T-helper 17 cell (primary cell): ENCODE measurements around the gene ADSS1. TPM values are rescaled to one million over a fixed set of nuclear protein-coding genes. Genes with fewer than 3 reads are reported as not detected.

Experiments
- ATAC-seq: fragments of 150-1000 bp; cut with Tn5 transposase; 2 replicates; pipeline ENCODE4 v1.10.0; 2021; ENCODE audit warnings: mild to moderate bottlenecking, moderate library complexity
- DNase-seq, 3 donors: peaks; one replicate each; pipeline versions ENCODE4 v3.0.0 to v3.0.0-alpha.2; 2020 to 2021
- H3K9me3 ChIP-seq: one replicate; pipeline ENCODE4 v1.7.0; 2013; ENCODE audit warnings: low read length, mild to moderate bottlenecking; ENCODE audit not compliant: control insufficient read depth, poor library complexity, severe bottlenecking
- H3K27ac Mint-ChIP-seq: one replicate; pipeline ENCODE4 v1.8.0; 2022; ENCODE audit warnings: mild to moderate bottlenecking, moderate library complexity, mixed read lengths
- H3K27me3 Mint-ChIP-seq: one replicate; pipeline ENCODE4 v1.8.0; 2022; ENCODE audit warnings: mixed read lengths
- H3K36me3 Mint-ChIP-seq: one replicate; pipeline ENCODE4 v1.8.0; 2022; ENCODE audit warnings: low read depth, mixed read lengths
- H3K4me1 Mint-ChIP-seq: one replicate; pipeline ENCODE4 v1.8.0; 2022; ENCODE audit warnings: mild to moderate bottlenecking, mixed read lengths
- H3K4me3 Mint-ChIP-seq: one replicate; pipeline ENCODE4 v1.8.0; 2022; ENCODE audit warnings: mild to moderate bottlenecking, moderate library complexity, mixed read lengths
- total RNA-seq, 4 donors: library from RNA in 2 of 4; stranded (reverse) in 2 of 4; gene quantifications; one replicate each; pipeline ENCODE4 v1.2.3 and lab custom pipeline; 2022 to 2026

Gene ADSS1
- total RNA-seq, 2 donors from 2014 or later = 2.4 to 2.9 TPM

DNA sequence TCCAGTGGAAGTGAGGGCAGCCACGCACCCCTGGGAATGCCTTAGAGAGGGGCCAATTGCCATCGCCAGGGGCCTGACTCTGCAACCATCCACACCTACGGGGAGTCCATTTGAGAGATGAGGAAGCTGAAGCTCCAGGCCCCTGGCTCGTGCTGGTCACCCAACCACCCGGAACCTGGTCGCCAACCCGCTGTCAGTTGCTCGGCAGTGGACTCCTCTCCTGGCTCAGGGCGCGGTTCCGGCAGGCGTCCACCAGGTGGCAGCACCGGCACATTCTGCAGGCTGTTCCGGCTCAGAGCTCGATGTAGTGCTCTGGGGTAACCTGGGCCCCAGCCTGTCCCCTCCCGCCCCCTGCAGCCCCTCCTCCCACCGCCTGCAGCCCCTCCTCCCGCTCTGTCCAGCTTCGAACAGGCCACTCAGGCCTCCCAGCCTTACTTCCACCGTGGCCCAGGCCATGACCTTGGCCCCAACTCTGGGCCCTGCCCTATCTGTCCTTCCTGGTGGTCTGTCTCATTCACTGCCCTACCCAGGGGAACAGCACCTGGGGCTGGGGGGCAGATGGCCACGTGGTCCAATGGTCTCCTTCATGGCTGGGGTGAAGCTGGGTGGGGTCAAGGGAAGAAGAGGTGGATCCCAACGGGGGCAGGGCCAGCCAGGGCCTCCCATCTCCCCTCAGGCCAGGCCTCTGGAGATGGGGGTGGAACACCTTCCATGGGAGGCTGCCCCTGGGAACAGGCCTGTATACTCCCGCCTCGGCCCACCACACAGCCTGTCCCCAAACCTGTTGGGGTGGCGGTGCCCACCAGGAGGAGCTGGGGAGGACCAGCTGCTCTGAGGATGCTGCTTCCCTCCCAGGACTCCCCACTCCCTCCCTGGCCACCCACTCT, 44.7 kb downstream of the ADSS1 start:
- ATAC-seq (peak; percentile 94), DNase-seq (peak; percentile 82 to 98 (median 82))
- Mint-ChIP-seq H3K27ac (peak overlapping the region; percentile 43), H3K4me3 (no peak overlapping the region), H3K36me3 (peaks cover 3% of the 10 kb centered on the region), H3K27me3 (no peaks in the 10 kb centered on the region), H3K4me1 (no peaks in the 10 kb centered on the region)
- H3K9me3 ChIP-seq = no peaks in the 10 kb centered on the region

DNA sequence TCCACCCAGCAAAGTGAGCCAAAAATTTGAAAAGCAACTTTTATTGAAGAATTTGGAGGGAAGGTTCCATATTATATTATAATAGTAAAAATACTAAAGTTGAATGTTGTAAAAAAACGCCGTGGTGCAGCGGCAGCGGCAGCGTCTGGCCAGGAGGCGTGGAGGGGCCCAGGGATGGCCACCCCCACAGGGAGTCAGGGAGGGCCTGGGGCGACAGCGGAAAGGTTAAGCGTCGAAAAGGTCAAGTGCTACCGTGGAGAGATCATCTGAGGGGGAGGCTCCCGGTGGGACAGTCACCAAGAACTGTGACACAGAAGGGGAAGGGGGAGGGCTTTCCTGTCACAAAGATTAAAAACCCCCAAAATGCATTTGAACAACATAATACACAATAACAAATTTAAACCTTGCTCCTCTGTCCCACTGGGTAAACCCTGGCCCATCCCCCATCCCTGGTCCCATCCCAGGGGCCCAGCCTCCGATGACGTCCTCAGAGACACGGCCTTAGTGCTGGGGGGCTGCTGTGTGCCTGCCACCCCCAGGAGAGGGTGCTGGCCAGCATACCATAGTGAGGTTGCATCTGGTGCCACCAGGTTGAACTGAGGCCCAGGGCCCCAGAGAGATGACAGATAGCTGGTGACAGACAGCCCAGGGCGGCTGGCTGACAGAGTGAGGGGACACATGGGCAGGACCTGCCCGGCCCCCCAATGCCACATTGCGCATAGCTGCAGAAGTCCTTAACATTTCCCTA, 45.5 kb downstream of the ADSS1 start:
- H3K4me1 Mint-ChIP-seq = no peaks in the 10 kb centered on the region
- H3K36me3 Mint-ChIP-seq = peaks cover 3% of the 10 kb centered on the region
- H3K27ac Mint-ChIP-seq = no peak overlapping the region
- DNase-seq (no peak), ATAC-seq (no peak)
- no peak overlapping the region for H3K4me3 Mint-ChIP-seq
- no peaks in the 10 kb centered on the region for H3K9me3 ChIP-seq
- no peaks in the 10 kb centered on the region for H3K27me3 Mint-ChIP-seq

DNA sequence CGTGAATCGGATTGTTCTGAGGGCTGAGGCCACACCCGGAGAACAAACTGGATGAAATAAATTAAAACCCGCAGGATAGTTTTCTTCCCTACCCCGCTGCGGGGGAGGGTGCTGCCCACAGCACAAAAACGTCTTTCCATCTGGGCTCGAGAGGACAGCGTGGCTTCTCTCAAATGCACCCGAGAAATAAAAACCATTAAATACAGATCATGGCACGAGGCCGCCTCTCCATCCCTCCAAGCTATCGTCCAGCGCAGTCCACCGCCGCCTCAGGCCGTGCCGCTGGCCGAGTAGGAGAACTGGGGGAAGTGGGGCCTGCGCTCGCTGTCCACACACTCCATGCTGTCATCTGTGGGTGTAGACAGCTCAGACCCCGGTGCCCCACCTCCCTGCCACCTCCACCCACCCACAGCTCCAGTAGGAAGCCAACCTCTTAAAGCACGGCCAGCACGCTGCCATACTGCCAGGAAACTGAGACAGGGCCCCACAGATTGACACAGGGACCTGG, 46.1 kb downstream of the ADSS1 start:
- Mint-ChIP-seq H3K4me1 (no peaks in the 10 kb centered on the region), H3K27ac (no peak overlapping the region)

DNA sequence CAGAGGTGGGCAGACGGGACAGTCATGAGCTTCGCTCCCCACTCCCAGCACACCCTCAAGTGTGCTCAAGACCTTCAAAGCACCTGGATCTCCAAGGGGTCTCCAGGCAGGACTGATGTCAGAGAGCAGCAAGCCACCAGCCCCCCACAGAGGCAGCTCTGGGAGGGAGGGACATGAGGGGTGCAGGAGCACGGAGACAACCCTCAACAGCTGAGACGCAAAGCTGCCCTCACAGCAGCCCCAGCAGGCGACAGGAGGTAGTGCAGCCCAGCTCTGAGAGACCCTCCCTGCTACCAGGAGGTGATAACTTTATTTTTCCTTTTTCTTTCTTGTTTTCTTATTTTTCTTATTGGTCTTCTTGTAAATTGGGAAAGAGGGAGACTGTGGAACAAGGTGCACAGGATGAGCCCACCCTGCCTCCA, 46.8 kb downstream of the ADSS1 start:
- Mint-ChIP-seq H3K4me3 (no peak overlapping the region), H3K27me3 (no peaks in the 10 kb centered on the region), H3K27ac (no peak overlapping the region), H3K4me1 (no peaks in the 10 kb centered on the region), H3K36me3 (peaks cover 3% of the 10 kb centered on the region)
- H3K9me3 ChIP-seq = no peaks in the 10 kb centered on the region
- DNase-seq (no peak), ATAC-seq (no peak)

More for the DNA sequence above, 46.1 kb downstream of the ADSS1 start:
- H3K27me3 Mint-ChIP-seq = no peaks in the 10 kb centered on the region
- no peak overlapping the region for H3K4me3 Mint-ChIP-seq
- H3K9me3 ChIP-seq = no peaks in the 10 kb centered on the region
- no peak for ATAC-seq
- DNase-seq = no peak
- peaks cover 3% of the 10 kb centered on the region for H3K36me3 Mint-ChIP-seq

DNA sequence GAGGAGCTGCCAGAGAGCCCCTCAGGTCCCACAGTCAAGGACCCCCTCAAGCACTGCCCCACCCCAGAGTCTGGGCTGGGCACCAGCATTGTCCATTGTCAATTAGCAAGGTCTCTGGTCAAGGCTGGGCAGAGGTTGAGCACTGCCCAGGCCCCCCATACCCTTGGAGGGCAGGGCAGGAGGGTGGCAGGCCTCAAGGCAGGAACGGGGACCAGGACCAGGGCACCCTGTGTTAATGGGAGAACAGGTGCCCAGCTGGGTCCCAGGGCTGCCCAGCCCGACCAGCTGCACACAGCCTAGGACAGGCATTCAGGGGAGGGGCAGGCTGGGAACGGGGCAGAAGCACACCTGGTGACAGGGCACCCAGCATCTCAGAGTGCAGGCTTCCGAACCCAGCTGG, 47.3 kb downstream of the ADSS1 start:
- Mint-ChIP-seq H3K36me3 (peaks cover 3% of the 10 kb centered on the region), H3K4me3 (no peak overlapping the region), H3K27me3 (no peaks in the 10 kb centered on the region), H3K4me1 (no peaks in the 10 kb centered on the region), H3K27ac (peak overlapping the region; percentile 63)
- no peak for DNase-seq
- no peaks in the 10 kb centered on the region for H3K9me3 ChIP-seq
- ATAC-seq = no peak

DNA sequence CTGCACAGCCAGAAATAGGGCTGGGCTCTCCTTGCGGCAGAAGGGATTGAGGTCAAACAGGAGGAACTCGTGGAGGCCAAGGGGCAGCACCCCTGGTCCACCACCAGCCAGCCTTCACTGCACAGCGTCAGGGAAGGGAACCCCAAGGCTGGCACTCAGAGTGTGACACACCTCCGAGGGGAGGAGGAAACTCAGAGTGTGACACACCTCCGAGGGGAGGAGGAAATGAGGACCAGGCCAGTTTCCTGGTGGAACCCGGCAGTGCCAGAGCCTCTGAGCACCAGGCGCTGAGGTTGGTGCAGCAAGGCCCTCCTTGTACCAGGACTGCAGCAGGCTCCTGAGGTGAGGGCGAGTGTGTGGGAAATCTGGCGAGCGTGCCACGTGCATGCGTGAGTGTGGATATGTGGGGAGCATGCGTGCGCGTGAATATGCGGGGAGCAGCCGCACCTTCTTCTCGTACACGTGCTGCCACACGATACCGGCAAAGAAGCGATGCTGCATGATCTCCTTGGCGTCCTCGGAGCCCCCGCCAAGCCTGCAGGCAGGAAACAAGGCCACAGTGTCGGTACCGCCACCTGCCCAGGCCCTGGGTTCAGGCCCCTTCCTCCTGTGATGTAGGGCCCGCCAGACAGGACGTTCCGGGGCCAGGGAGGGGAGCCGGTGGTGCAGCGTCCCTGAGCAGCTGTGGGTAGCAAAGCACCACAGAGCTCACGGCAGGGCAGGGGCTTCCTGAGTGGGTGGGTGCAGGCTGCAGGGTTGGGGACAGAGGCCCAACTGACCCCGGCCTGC, 48.1 kb downstream of the ADSS1 start:
- Mint-ChIP-seq H3K4me3 (peak overlapping the region; percentile 7), H3K4me1 (peaks cover 2% of the 10 kb centered on the region), H3K36me3 (peaks cover 3% of the 10 kb centered on the region), H3K27me3 (no peaks in the 10 kb centered on the region), H3K27ac (peak overlapping the region; percentile 63)
- no peak for ATAC-seq
- no peak for DNase-seq
- no peaks in the 10 kb centered on the region for H3K9me3 ChIP-seq

DNA sequence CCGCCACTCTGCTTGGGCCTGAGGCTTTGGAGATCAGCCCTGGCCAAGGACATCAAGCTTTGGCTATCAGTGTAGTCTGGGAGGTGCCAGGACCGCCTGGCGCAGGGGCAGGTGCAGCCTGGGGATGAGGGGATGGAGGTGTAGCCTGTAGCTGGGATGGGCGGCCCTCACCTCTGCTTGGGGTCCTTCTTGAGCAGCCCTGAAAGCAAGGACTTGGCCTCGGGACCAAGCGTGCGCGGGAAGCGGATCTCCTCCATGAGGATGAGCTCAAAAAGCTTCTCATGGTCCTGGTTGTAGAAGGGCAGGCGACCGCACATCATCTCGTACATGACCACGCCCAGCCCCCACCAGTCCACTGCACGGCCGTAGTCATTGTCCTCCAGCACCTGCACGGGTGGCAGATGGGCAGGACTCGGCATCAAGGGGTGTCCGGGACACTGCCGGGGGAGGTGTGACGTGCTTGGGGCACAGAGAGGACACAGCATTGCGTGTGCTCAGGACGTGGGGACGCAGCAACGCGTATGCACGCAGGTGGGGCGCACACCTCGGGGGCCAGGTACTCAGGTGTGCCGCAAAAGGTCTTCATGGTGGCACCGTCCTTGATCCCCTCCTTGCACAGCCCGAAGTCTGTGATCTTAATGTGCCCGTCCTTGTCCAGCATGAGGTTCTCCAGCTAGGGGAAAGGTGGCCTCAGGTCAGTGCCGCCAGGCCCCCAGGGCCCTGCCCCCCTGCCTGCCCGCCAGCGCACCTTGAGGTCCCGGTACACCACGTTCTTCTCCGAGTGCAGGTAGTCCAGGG, 48.9 kb downstream of the ADSS1 start:
- no peaks in the 10 kb centered on the region for H3K27me3 Mint-ChIP-seq
- H3K27ac Mint-ChIP-seq = no peak overlapping the region
- H3K4me1 Mint-ChIP-seq = peaks cover 2% of the 10 kb centered on the region
- no peaks in the 10 kb centered on the region for H3K9me3 ChIP-seq
- H3K36me3 Mint-ChIP-seq = peaks cover 3% of the 10 kb centered on the region
- no peak overlapping the region for H3K4me3 Mint-ChIP-seq
- no peak for ATAC-seq
- DNase-seq = no peak

DNA sequence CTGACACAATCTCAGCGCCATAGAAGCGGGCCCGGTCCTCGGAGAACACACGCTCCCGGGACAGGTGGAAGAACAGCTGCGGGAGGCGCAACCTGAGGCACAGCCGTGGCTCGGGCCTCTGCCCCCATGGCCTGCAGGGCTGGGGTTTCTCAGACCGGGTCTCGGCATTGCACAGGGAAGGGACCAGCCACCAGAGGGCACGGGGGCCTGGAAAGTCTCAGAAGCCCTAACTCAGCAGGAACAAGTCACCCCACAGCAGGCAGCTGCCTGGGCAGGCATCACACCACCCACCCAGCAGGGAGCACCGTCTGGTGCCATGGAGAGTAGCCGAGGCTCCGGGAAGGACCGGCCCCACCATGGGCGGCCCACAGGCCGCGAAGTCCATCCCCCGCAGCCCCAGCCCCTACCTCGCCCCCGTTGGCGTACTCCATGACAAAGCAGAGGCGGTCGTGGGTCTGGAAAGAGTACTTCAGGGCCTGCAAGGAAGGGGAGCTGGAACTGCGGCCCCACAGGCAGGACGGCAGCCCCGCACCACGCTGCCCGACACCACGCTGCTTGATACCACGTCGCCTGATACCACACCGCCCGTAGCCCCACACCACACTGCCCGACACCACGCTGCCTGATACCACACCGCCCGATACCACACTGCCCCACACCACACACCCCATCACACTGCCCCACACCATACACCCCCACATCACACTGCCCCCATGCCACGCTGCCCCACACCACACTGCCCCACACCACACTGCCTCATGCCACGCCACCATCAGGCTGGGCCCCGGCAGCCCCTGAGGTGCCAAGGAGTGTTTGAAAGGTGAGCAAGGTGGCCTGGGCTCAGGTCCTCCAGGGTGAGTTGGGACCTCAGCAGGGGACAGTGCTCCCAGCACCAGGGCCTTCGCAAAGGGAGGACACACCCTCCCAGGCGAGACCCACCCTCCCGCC, 49.8 kb downstream of the ADSS1 start:
- DNase-seq = no peak
- ATAC-seq = no peak
- Mint-ChIP-seq H3K27me3 (no peaks in the 10 kb centered on the region), H3K36me3 (peaks cover 3% of the 10 kb centered on the region), H3K27ac (no peak overlapping the region), H3K4me3 (no peak overlapping the region), H3K4me1 (peaks cover 2% of the 10 kb centered on the region)
- no peaks in the 10 kb centered on the region for H3K9me3 ChIP-seq

DNA sequence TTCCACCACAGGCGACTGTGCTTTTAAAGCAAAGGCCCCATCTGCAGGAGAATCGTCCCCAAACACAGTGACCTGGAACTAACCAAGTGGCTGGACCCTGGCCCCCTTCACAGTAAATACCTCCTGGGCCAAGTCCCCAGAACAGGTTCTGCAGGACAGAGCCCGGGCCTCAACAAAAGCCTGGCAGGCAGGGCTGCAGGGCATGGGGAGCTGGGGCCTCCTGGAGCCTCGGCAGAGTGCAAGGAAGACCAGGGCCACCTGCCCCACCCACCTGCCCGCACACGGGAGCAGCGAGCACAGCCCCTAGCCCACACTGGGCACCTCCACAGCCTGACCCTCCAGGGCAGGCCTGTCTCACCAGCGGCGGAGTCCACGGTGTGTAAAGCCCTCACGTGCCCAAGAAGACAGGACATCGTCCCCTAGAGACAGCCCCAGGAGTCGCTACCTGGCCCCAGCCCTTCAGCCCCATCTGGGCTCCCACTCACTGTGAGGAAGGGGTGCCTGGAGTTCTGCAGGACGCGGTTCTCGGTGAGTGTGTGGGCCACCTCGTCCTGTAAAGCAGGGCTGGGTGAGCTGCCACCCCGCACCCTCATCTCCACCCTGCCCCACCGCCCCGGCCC, 50.5 kb downstream of the ADSS1 start:
- ATAC-seq (no peak), DNase-seq (no peak)
- Mint-ChIP-seq H3K36me3 (peaks cover 3% of the 10 kb centered on the region), H3K27ac (no peak overlapping the region), H3K27me3 (no peaks in the 10 kb centered on the region), H3K4me3 (no peak overlapping the region), H3K4me1 (peaks cover 2% of the 10 kb centered on the region)
- no peaks in the 10 kb centered on the region for H3K9me3 ChIP-seq

DNA sequence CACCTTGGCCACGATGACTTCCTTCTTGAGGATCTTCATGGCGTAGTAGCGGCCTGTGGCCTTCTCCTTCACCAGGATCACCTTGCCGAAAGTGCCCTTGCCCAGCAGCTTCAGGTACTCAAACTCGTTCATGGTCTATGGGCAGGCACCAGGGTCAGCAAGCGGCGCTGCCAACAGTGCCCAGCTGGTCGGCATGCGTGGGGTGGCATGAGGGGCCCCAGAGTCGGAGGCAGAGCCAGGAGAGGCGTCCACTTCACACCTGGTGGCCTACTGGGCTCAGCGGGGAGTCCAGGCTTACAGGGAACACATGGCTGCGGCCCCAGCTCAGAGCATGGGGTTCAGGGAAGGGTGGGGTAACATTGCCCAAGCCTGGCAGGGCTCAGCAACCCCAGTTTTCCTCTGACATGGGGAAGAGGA, 51.1 kb downstream of the ADSS1 start:
- Mint-ChIP-seq H3K27me3 (no peaks in the 10 kb centered on the region), H3K36me3 (peaks cover 3% of the 10 kb centered on the region), H3K4me3 (no peak overlapping the region), H3K27ac (no peak overlapping the region), H3K4me1 (peaks cover 2% of the 10 kb centered on the region)
- ATAC-seq (no peak), DNase-seq (no peak)
- no peaks in the 10 kb centered on the region for H3K9me3 ChIP-seq

DNA sequence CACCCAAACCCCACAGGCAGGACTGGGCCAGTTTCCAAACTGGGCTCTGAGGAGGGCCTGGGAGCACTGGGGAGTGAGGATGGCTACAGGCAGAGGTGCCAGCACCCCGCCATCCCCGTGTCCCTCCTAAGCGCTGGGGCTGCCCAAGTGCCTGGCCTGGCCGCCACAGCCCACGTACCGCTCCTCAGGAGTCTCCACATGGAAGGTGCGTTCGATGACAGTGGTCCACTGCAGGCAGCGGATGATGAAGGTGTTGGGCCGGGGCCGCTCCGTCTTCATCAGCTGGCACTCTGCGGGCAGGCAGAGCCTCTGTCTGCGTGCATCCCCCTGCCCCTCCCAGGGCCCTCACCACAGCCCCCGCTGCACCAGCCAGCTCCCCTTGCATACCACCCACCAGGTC, 52.5 kb downstream of the ADSS1 start:
- Mint-ChIP-seq H3K27me3 (no peaks in the 10 kb centered on the region), H3K27ac (no peak overlapping the region), H3K4me1 (peaks cover 2% of the 10 kb centered on the region)

More for the DNA sequence above, 52.5 kb downstream of the ADSS1 start:
- DNase-seq (no peak), ATAC-seq (no peak)
- H3K36me3 Mint-ChIP-seq = peaks cover 3% of the 10 kb centered on the region
- no peak overlapping the region for H3K4me3 Mint-ChIP-seq
- H3K9me3 ChIP-seq = no peaks in the 10 kb centered on the region
